Endothelial cell of umbilical vein (primary cell): ENCODE results near the gene FAM171A2. TPM values are rescaled to one million over a fixed set of nuclear protein-coding genes. Genes with fewer than 3 reads are reported as not detected.

ENCODE experiments used
- BruUV-seq: library from RNA; stranded (reverse); fragments of 400-500 nt; replicated peaks from 2 replicates; lab custom pipeline; 2021; lab: Mats Ljungman, UMichigan
- CTCF ChIA-PET: fragments of 300-600, 350-600 bp; sonication (Branson Sonifier 250); formaldehyde crosslinking; loops from one replicate; lab custom pipeline; 2021; ENCODE audit warnings: antibody characterized with exemption, inconsistent platforms; lab: Charles Lee
- POLR2A ChIA-PET: fragments of 300-600, 350-600 bp; sonication (Branson Sonifier 250); formaldehyde crosslinking; loops from one replicate; lab custom pipeline; 2021; ENCODE audit warnings: antibody characterized with exemption, inconsistent platforms; lab: Charles Lee
- DNase-seq: peaks from one replicate; pipeline ENCODE4 v3.0.0-alpha.2; 2011; ENCODE audit warnings: low read depth, low spot score
- FAIRE-seq: peaks from 2 replicates; lab custom pipeline; 2011; peaks lifted over from hg19 to GRCh38; lab: Jason Lieb, UNC
- H2AFZ ChIP-seq: 2 replicates; pipeline ENCODE4 v1.6.0; 2012; ENCODE audit warnings: low read depth, low read length, control low read depth, inconsistent platforms
- H3K27ac ChIP-seq: 2 replicates; pipeline ENCODE4 v1.5.1; 2011; ENCODE audit warnings: low read depth, mild to moderate bottlenecking, control low read depth, low read length, moderate library complexity; ENCODE audit not compliant: insufficient read depth
- H3K27me3 ChIP-seq, 2 experiments: 2 replicates each; pipeline versions ENCODE4 v1.6.0 to v1.6.1; 2011; ENCODE audit warnings: low read length in 2 of 2, mixed read lengths in 1 of 2; ENCODE audit not compliant: control insufficient read depth in 2 of 2, insufficient read depth in 2 of 2
- H3K36me3 ChIP-seq, 2 experiments: 2 replicates in 1 of 2; 3 replicates in 1 of 2; pipeline ENCODE4 v1.5.1; 2011; ENCODE audit warnings: low read length in 2 of 2, mild to moderate bottlenecking in 1 of 2, moderate library complexity in 1 of 2; ENCODE audit not compliant: control insufficient read depth in 2 of 2, insufficient read depth in 2 of 2; ENCODE audit errors: extremely low read depth in 1 of 2
- H3K4me1 ChIP-seq: 3 replicates; pipeline ENCODE4 v1.5.1; 2011; ENCODE audit warnings: mild to moderate bottlenecking, low read length; ENCODE audit not compliant: control insufficient read depth, insufficient read depth; ENCODE audit errors: extremely low read depth
- H3K4me2 ChIP-seq: 2 replicates; pipeline ENCODE4 v1.6.1; 2011; ENCODE audit warnings: low read length, control low read depth, mixed read lengths; ENCODE audit not compliant: insufficient read depth
- H3K4me3 ChIP-seq, 3 experiments: fragments of 200-600 bp in 1 of 3; sonication (generic), shearing (Covaris generic) in 1 of 3; replicated peaks in 1 of 3; 2 replicates each; pipeline ENCODE4 v1.5.1; 2011 to 2016; ENCODE audit warnings: control low read depth in 3 of 3, low read length in 3 of 3, mild to moderate bottlenecking in 2 of 3, inconsistent platforms in 1 of 3, low read depth in 1 of 3, moderate library complexity in 1 of 3; ENCODE audit not compliant: insufficient read depth in 1 of 3
- H3K79me2 ChIP-seq: 2 replicates; pipeline ENCODE4 v1.6.0; 2012; ENCODE audit warnings: low read length, inconsistent platforms; ENCODE audit not compliant: control insufficient read depth, insufficient read depth
- H3K9ac ChIP-seq: replicated peaks from 2 replicates; pipeline ENCODE3; 2011; ENCODE audit warnings: low read length, control low read depth; ENCODE audit not compliant: insufficient read depth; ENCODE audit errors: extremely low read depth
- H3K9me1 ChIP-seq: replicated peaks from 3 replicates; pipeline ENCODE4 v1.6.0; 2011; ENCODE audit warnings: mild to moderate bottlenecking, low read length; ENCODE audit not compliant: control insufficient read depth, insufficient read depth; ENCODE audit errors: extremely low read depth
- H3K9me3 ChIP-seq: replicated peaks from 2 replicates; pipeline ENCODE4 v1.5.1; 2012; ENCODE audit warnings: low read length, inconsistent platforms; ENCODE audit not compliant: control insufficient read depth, insufficient read depth
- H4K20me1 ChIP-seq: replicated peaks from 2 replicates; pipeline ENCODE3; 2011; ENCODE audit warnings: mild to moderate bottlenecking, low read length; ENCODE audit not compliant: control insufficient read depth, insufficient read depth; ENCODE audit errors: extremely low read depth
- EZH2 ChIP-seq: IDR thresholded peaks from 2 replicates; pipeline ENCODE4 v1.6.1; 2012; ENCODE audit warnings: borderline replicate concordance, low read depth, mild to moderate bottlenecking, moderate library complexity, low read length, inconsistent platforms; ENCODE audit not compliant: severe bottlenecking
- FOS ChIP-seq: IDR thresholded peaks from 2 replicates; pipeline ENCODE4 v1.6.1; 2011; ENCODE audit warnings: mild to moderate bottlenecking, low read length, moderate library complexity, borderline replicate concordance; ENCODE audit not compliant: insufficient read depth
- GATA2 ChIP-seq: IDR thresholded peaks from 2 replicates; pipeline ENCODE4 v1.7.0; 2011; ENCODE audit warnings: low read depth, mild to moderate bottlenecking, moderate library complexity, mixed read lengths, low read length; ENCODE audit not compliant: insufficient read length, insufficient read depth
- JUN ChIP-seq: IDR thresholded peaks from 2 replicates; pipeline ENCODE4 v1.6.1; 2011; ENCODE audit warnings: borderline replicate concordance, low read depth; ENCODE audit not compliant: insufficient read length, insufficient read depth
- MYC ChIP-seq: IDR thresholded peaks from one replicate; pipeline ENCODE4 v1.6.1; 2011; ENCODE audit warnings: mild to moderate bottlenecking, low read depth, low read length
- POLR2A ChIP-seq: IDR thresholded peaks from 2 replicates; pipeline ENCODE4 v1.6.1; 2012; ENCODE audit warnings: low read depth, mild to moderate bottlenecking, control low read depth, low read length
- POLR2AphosphoS5 ChIP-seq: IDR thresholded peaks from 2 replicates; pipeline ENCODE4 v1.6.1; 2012; ENCODE audit warnings: low read depth, mild to moderate bottlenecking, control low read depth, low read length, moderate library complexity; ENCODE audit not compliant: insufficient read depth
- dilution Hi-C: fragments of 300-500 bp; cut with MboI; formaldehyde crosslinking; loops from one replicate; pipeline ENCODE4 v1.15.0; 2019; ENCODE audit warnings: low sequenced_read_pairs; ENCODE audit not compliant: extremely low pct_ligation_motif_present
- intact Hi-C: fragments of 100-400 bp; cut with micrococcal nuclease; formaldehyde crosslinking; loops from one replicate; pipeline ENCODE4 v1.10.0; 2022
- polyA plus RNA-seq, 4 experiments: library from polyadenylated mRNA; depleted of rRNA in 3 of 4; stranded (reverse) in 3 of 4; unstranded in 1 of 4; fragments of >200 nt; gene quantifications; 2 replicates each; pipeline versions ENCODE4 v1.2.1 to v1.2.3, GENCODE V29; 2011 to 2012; ENCODE audit warnings: missing spikeins in 1 of 4
- total RNA-seq: library from RNA; stranded (reverse); gene quantifications from 2 replicates; pipeline ENCODE4 v1.2.3, GENCODE V29; 2021
- TF ChIP-seq, protein P1 (sequence below): IDR thresholded peaks from 2 replicates; pipeline ENCODE4 v1.6.1; 2011; ENCODE audit not compliant: insufficient read depth, insufficient read length
- TF ChIP-seq, protein P2 (sequence below), 2 donors: IDR thresholded peaks; 1 replicate in 1 of 2; 2 replicates in 1 of 2; pipeline ENCODE4 v1.5.1; 2011; ENCODE audit warnings: low read length in 2 of 2, mild to moderate bottlenecking in 2 of 2, moderate library complexity in 2 of 2, control low read depth in 1 of 2, inconsistent platforms in 1 of 2, low read depth in 1 of 2; ENCODE audit not compliant: insufficient read depth in 1 of 2; ENCODE audit errors: extremely low read depth in 1 of 2

Gene FAM171A2
- total and polyA plus RNA-seq, 2 donors (not counting 3 experiments of a cell fraction or from before 2014, with no cell fraction given), result 11.3 to 13.4 TPM

DNA sequence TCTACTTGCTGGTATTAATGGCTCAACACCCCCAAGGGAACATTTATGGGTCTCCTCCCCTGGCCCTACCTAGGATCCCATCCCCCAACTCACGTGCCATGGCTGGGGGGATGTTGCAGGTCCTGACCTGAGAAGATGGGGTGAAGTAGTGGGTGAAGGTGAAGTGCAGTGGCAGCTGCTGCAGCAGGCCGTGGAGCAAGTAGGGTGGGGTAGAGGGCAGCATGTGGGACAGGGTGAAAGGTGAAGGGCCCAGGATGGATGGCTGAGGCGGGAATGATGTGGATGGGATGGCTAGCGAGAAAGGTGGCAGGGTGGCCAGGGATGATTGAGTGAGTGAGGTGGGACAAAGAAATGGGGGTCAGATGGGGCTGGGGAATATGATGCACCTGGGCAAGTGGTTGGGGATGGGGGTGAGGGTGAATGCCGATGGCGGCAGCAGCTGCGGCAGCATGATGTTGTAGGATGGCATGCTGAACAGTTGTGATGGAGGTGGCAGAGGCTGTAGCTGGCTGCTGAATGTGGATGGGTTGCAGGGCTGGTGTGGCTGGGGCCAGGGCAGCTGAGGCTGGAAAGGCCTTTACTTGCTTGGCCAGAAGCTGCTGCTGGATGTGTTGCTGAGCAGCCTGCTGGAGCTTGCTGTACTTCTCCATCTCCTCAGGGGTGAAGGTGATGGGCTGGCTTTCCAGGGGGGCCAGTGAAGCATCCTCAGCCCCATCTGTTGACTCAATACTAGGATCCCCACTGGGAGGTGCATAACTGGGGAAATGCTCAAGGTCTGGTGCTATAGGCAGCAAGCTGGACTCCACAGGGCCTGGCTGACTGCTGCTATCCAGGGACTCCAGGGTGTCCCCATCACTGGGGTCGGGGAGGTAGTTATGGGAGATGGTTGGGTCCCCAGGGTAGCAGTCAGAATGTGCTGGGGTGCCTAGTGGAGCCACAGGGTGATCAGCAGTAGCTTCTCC, 34.1 kb upstream of the FAM171A2 start:
- no peaks in the 10 kb centered on the region for H4K20me1 ChIP-seq
- no peaks in the 10 kb centered on the region for H3K9me3 ChIP-seq
- intact Hi-C loops (no loop called here), dilution Hi-C loops (no loop called here)
- BruUV-seq, result no TSS peak
- no peaks in the 10 kb centered on the region for H3K27me3 ChIP-seq
- H3K9me1 ChIP-seq, result no peaks in the 10 kb centered on the region
- peaks cover 8 to 26% of the 10 kb centered on the region in 2 experiments for H3K36me3 ChIP-seq
- no peak overlapping the region for H3K4me2 ChIP-seq
- POLR2A ChIA-PET, result no interaction called here
- H2AFZ ChIP-seq, result no peak overlapping the region
- no peak overlapping the region for H3K4me3 ChIP-seq
- no peak overlapping the region for H3K9ac ChIP-seq
- FAIRE-seq (no peak), DNase-seq (no peak)
- no peak for TF ChIP-seq JUN
- no peak for TF ChIP-seq FOS
- TF ChIP-seq EZH2, result no peak
- TF ChIP-seq POLR2A, result no peak
- TF ChIP-seq, protein P1, sequence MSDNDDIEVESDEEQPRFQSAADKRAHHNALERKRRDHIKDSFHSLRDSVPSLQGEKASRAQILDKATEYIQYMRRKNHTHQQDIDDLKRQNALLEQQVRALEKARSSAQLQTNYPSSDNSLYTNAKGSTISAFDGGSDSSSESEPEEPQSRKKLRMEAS, result no peak
- TF ChIP-seq, protein P2, sequence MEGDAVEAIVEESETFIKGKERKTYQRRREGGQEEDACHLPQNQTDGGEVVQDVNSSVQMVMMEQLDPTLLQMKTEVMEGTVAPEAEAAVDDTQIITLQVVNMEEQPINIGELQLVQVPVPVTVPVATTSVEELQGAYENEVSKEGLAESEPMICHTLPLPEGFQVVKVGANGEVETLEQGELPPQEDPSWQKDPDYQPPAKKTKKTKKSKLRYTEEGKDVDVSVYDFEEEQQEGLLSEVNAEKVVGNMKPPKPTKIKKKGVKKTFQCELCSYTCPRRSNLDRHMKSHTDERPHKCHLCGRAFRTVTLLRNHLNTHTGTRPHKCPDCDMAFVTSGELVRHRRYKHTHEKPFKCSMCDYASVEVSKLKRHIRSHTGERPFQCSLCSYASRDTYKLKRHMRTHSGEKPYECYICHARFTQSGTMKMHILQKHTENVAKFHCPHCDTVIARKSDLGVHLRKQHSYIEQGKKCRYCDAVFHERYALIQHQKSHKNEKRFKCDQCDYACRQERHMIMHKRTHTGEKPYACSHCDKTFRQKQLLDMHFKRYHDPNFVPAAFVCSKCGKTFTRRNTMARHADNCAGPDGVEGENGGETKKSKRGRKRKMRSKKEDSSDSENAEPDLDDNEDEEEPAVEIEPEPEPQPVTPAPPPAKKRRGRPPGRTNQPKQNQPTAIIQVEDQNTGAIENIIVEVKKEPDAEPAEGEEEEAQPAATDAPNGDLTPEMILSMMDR (IDR thresholded peaks at IDR 0.05; ENCODE audit: extremely low read depth in 1 of 2, insufficient read depth in 1 of 2, low read depth in 1 of 2, low read length in 2 of 2), result no peak
- TF ChIP-seq MYC, result no peak
- no peak for TF ChIP-seq GATA2
- no peak for TF ChIP-seq POLR2AphosphoS5
- no peak overlapping the region for H3K27ac ChIP-seq
- H3K4me1 ChIP-seq, result no peaks in the 10 kb centered on the region
- CTCF ChIA-PET, result interaction anchor here (1.0 to 9.2 kb wide), 3 partner anchors 23 to 125 kb away, joined by 3 to 86 read pairs (median 5); no protein-coding TSS in a partner anchor
- H3K79me2 ChIP-seq, result no peaks in the 10 kb centered on the region
